Caco-2 (cell line): ENCODE data around the gene ATP1B1. TPM values are rescaled to one million over a fixed set of nuclear protein-coding genes. Genes with fewer than 3 reads are reported as not detected.

Experiments
- BruUV-seq: library from RNA; stranded (reverse); fragments of 400-500 nt; replicated peaks from 2 replicates; lab custom pipeline; 2021; lab: Mats Ljungman, UMichigan
- CTCF ChIA-PET: fragments of 300-600 bp; sonication (Branson Sonifier 250); formaldehyde crosslinking; loops from one replicate; lab custom pipeline; 2022; ENCODE audit warnings: antibody characterized with exemption; lab: Charles Lee
- POLR2A ChIA-PET: fragments of 300-600 bp; sonication (Branson Sonifier 250); formaldehyde crosslinking; loops from one replicate; lab custom pipeline; 2022; ENCODE audit warnings: antibody characterized with exemption; lab: Charles Lee
- DNase-seq, 2 experiments: peaks; one replicate each; pipeline versions ENCODE4 v3.0.0 to v3.0.0-alpha.2; 2020 to 2022
- H3K27me3 ChIP-seq: replicated peaks from 2 replicates; pipeline ENCODE4 v1.6.0; 2011; ENCODE audit warnings: low read length; ENCODE audit not compliant: control insufficient read depth, insufficient read depth
- H3K36me3 ChIP-seq: 2 replicates; pipeline ENCODE4 v1.5.1; 2011; ENCODE audit warnings: low read length; ENCODE audit not compliant: control insufficient read depth, insufficient read depth
- H3K4me1 ChIP-seq: fragments of 250-450 bp; sonication (Bioruptor Pico); 2 replicates; pipeline ENCODE4 v1.5.1; 2020; ENCODE audit warnings: mild to moderate bottlenecking
- H3K4me3 ChIP-seq: 2 replicates; pipeline ENCODE4 v1.5.1; 2011; ENCODE audit warnings: low read depth, mild to moderate bottlenecking, control low read depth, low read length
- H3K9me3 ChIP-seq: fragments of 250-450 bp; sonication (Bioruptor Pico); 2 replicates; pipeline ENCODE4 v1.5.1; 2020; ENCODE audit warnings: mild to moderate bottlenecking, moderate library complexity
- H3K27ac Mint-ChIP-seq: one replicate; pipeline ENCODE4 v1.8.0; 2022; ENCODE audit warnings: mixed read lengths; ENCODE audit not compliant: unreplicated experiment
- H3K27me3 Mint-ChIP-seq: one replicate; pipeline ENCODE4 v1.8.0; 2022; ENCODE audit warnings: mixed read lengths; ENCODE audit not compliant: insufficient read depth, unreplicated experiment
- H3K36me3 Mint-ChIP-seq: one replicate; pipeline ENCODE4 v1.8.0; 2022; ENCODE audit warnings: mild to moderate bottlenecking, mixed read lengths; ENCODE audit not compliant: insufficient read depth, unreplicated experiment
- H3K4me1 Mint-ChIP-seq: one replicate; pipeline ENCODE4 v1.8.0; 2022; ENCODE audit warnings: low read depth, mixed read lengths; ENCODE audit not compliant: unreplicated experiment
- H3K4me3 Mint-ChIP-seq: one replicate; pipeline ENCODE4 v1.8.0; 2022; ENCODE audit warnings: mild to moderate bottlenecking, moderate library complexity, mixed read lengths; ENCODE audit not compliant: unreplicated experiment
- H3K9me3 Mint-ChIP-seq: one replicate; pipeline ENCODE4 v1.8.0; 2022; ENCODE audit warnings: mixed read lengths; ENCODE audit not compliant: unreplicated experiment
- CTCF ChIP-seq, 2 experiments: fragments of 200-600 bp in 1 of 2; IDR thresholded peaks; 1 replicate in 1 of 2; 2 replicates in 1 of 2; pipeline versions ENCODE4 v1.5.1 to v1.8.0; 2011 to 2022; ENCODE audit warnings: antibody characterized with exemption in 1 of 2, control low read depth in 1 of 2, inconsistent platforms in 1 of 2, low read depth in 1 of 2, low read length in 1 of 2, mild to moderate bottlenecking in 1 of 2, moderate library complexity in 1 of 2; ENCODE audit not compliant: insufficient read depth in 1 of 2, severe bottlenecking in 1 of 2, unreplicated experiment in 1 of 2
- intact Hi-C: fragments of 100-400 bp; cut with micrococcal nuclease; formaldehyde crosslinking; loops from one replicate; pipeline ENCODE4 v1.10.0; 2022; ENCODE audit not compliant: unreplicated experiment
- total RNA-seq: library from RNA; stranded (reverse); gene quantifications from 2 replicates; pipeline ENCODE4 v1.2.3, GENCODE V29; 2022

ATP1B1 gene
- total RNA-seq, 1 experiment from 2014 or later: 320 TPM

GRCh38 chr1:169126335-169126734 lies 19.8 kb downstream of the ATP1B1 start:
- peaks cover 15% of the 10 kb centered on the region for H3K36me3 ChIP-seq
- no peaks in the 10 kb centered on the region for H3K27me3 ChIP-seq
- H3K9me3 Mint-ChIP-seq: no peaks in the 10 kb centered on the region
- peaks cover 99% of the 10 kb centered on the region for H3K36me3 Mint-ChIP-seq
- no peaks in the 10 kb centered on the region for H3K27me3 Mint-ChIP-seq
- POLR2A ChIA-PET: no interaction called here
- intact Hi-C loops: no loop called here
- H3K4me3 Mint-ChIP-seq: no peak overlapping the region
- BruUV-seq: no TSS peak
- H3K9me3 ChIP-seq: no peaks in the 10 kb centered on the region
- H3K4me1 Mint-ChIP-seq: peaks cover 30% of the 10 kb centered on the region
- no peak for DNase-seq
- peaks cover 15% of the 10 kb centered on the region for H3K4me1 ChIP-seq
- H3K4me3 ChIP-seq: no peak overlapping the region
- no peak overlapping the region for H3K27ac Mint-ChIP-seq
- CTCF ChIA-PET: no interaction called here
- no peak for TF ChIP-seq CTCF (IDR thresholded peaks at IDR 0.05; ENCODE audit: insufficient read depth in 1 of 2, low read depth in 1 of 2, low read length in 1 of 2, severe bottlenecking in 1 of 2, unreplicated experiment in 1 of 2)

- DNase-seq: no peak
- peaks cover 21% of the 10 kb centered on the region for H3K4me1 Mint-ChIP-seq
- no peak overlapping the region for H3K4me3 Mint-ChIP-seq
- no peaks in the 10 kb centered on the region for H3K9me3 Mint-ChIP-seq
- H3K27me3 Mint-ChIP-seq: no peaks in the 10 kb centered on the region
- Histone ChIP-seq H3K36me3 (peaks cover 11% of the 10 kb centered on the region), H3K4me1 (peaks cover 8% of the 10 kb centered on the region), H3K4me3 (no peak overlapping the region), H3K9me3 (no peaks in the 10 kb centered on the region), H3K27me3 (no peaks in the 10 kb centered on the region)
- ChIA-PET POLR2A (no interaction called here), CTCF (no interaction called here)
- intact Hi-C loops: no loop called here
- no peak for TF ChIP-seq CTCF (IDR thresholded peaks at IDR 0.05; ENCODE audit: insufficient read depth in 1 of 2, low read depth in 1 of 2, low read length in 1 of 2, severe bottlenecking in 1 of 2, unreplicated experiment in 1 of 2)
- H3K27ac Mint-ChIP-seq: peak overlapping the region; percentile 25
- no TSS peak for BruUV-seq
- peaks cover 99% of the 10 kb centered on the region for H3K36me3 Mint-ChIP-seq
These were observed 20.8 kb downstream of the ATP1B1 start for GRCh38 chr1:169127305-169127704.

DNA sequence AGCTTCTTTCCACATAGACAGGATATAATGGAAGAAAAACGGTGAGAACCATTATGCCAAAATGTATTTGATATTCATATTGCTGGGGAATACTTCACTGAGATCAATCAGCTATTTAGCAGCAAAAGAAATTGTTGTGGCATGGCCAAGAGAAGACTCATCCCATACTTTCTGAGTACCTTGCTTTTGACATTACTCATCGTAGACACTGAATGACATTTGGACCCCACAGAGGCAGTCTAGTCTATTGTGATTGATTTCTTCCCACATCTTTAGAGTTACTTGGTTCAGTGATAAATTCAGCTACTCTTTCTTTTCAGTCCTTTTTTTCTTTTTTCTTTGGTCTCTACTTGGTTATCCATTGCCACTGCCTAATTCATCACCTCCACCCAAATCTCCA lies 22.1 kb downstream of the ATP1B1 start:
- no peaks in the 10 kb centered on the region for H3K27me3 Mint-ChIP-seq
- DNase-seq: no peak
- Histone ChIP-seq H3K4me3 (no peak overlapping the region), H3K27me3 (no peaks in the 10 kb centered on the region), H3K36me3 (peaks cover 13% of the 10 kb centered on the region), H3K9me3 (no peaks in the 10 kb centered on the region), H3K4me1 (peaks cover 8% of the 10 kb centered on the region)
- BruUV-seq: no TSS peak
- no peak for TF ChIP-seq CTCF (IDR thresholded peaks at IDR 0.05; ENCODE audit: insufficient read depth in 1 of 2, low read depth in 1 of 2, low read length in 1 of 2, severe bottlenecking in 1 of 2, unreplicated experiment in 1 of 2)
- peaks cover 11% of the 10 kb centered on the region for H3K4me1 Mint-ChIP-seq
- H3K4me3 Mint-ChIP-seq: no peak overlapping the region
- no peaks in the 10 kb centered on the region for H3K9me3 Mint-ChIP-seq
- peak overlapping the region; percentile 28 for H3K27ac Mint-ChIP-seq
- peaks cover 99% of the 10 kb centered on the region for H3K36me3 Mint-ChIP-seq
- intact Hi-C loops: no loop called here
- CTCF ChIA-PET: no interaction called here
- POLR2A ChIA-PET: no interaction called here
